HG03439 (cell line): Measurements from ENCODE around the gene SMAD7.
"Not testable (repeated sequence)": the region's sequence is repeated elsewhere in the genome, so short reads cannot be mapped to it uniquely, and the experiment has no call there.

Source experiments
- ATAC-seq: cut with Tn5 transposase; IDR thresholded peaks from one replicate; pipeline ENCODE4 v1.9.1; 2021; ENCODE audit warnings: mild to moderate bottlenecking, moderate library complexity; ENCODE audit not compliant: unreplicated experiment

The SMAD7 gene

GRCh38 chr18:48885924-48886400 is 64.8 kb downstream of the SMAD7 start:
- no peak for ATAC-seq

GRCh38 chr18:48885266-48885923 is 65.4 kb downstream of the SMAD7 start:
- ATAC-seq, result no peak

GRCh38 chr18:48884771-48885170 is 66.0 kb downstream of the SMAD7 start:
- ATAC-seq, result no peak

GRCh38 chr18:48884306-48884705 is 66.5 kb downstream of the SMAD7 start:
- no peak for ATAC-seq

GRCh38 chr18:48882379-48882778 is 68.4 kb downstream of the SMAD7 start:
- no peak for ATAC-seq

GRCh38 chr18:48880931-48881330 is 69.8 kb downstream of the SMAD7 start:
- ATAC-seq, result no peak

GRCh38 chr18:48879008-48879431 is 71.7 kb downstream of the SMAD7 start:
- ATAC-seq, result no peak

GRCh38 chr18:48878471-48878870 is 72.3 kb downstream of the SMAD7 start:
- ATAC-seq, result no peak

GRCh38 chr18:48877941-48878340 is 72.8 kb downstream of the SMAD7 start:
- no peak for ATAC-seq

GRCh38 chr18:48876590-48876989 is 74.2 kb downstream of the SMAD7 start:
- ATAC-seq, result no peak

GRCh38 chr18:48875942-48876511 is 74.7 kb downstream of the SMAD7 start:
- no peak for ATAC-seq

- ATAC-seq, result no peak
Observed at GRCh38 chr18:48875314-48875941, 75.3 kb downstream of the SMAD7 start.

- ATAC-seq, result no peak
Observed at GRCh38 chr18:48874701-48875162, 76.0 kb downstream of the SMAD7 start.

- ATAC-seq, result no peak
Observed at GRCh38 chr18:48874233-48874632, 76.5 kb downstream of the SMAD7 start.

- no peak for ATAC-seq
Observed at GRCh38 chr18:48872234-48873145, 78.3 kb downstream of the SMAD7 start.

- no peak for ATAC-seq
Observed at GRCh38 chr18:48871391-48872166, 79.2 kb downstream of the SMAD7 start.

GRCh38 chr18:48870926-48871325 is 79.8 kb downstream of the SMAD7 start:
- not testable (repeated sequence) for ATAC-seq
